ENCODE results near the gene CCDC71. TPM values are rescaled to one million over a fixed set of nuclear protein-coding genes. Genes with fewer than 3 reads are reported as not detected.

The CCDC71 gene
- total and polyA plus RNA-seq, 3 donors from 2014 or later: 27.6 to 55.0 (median 34.3) TPM

DNA sequence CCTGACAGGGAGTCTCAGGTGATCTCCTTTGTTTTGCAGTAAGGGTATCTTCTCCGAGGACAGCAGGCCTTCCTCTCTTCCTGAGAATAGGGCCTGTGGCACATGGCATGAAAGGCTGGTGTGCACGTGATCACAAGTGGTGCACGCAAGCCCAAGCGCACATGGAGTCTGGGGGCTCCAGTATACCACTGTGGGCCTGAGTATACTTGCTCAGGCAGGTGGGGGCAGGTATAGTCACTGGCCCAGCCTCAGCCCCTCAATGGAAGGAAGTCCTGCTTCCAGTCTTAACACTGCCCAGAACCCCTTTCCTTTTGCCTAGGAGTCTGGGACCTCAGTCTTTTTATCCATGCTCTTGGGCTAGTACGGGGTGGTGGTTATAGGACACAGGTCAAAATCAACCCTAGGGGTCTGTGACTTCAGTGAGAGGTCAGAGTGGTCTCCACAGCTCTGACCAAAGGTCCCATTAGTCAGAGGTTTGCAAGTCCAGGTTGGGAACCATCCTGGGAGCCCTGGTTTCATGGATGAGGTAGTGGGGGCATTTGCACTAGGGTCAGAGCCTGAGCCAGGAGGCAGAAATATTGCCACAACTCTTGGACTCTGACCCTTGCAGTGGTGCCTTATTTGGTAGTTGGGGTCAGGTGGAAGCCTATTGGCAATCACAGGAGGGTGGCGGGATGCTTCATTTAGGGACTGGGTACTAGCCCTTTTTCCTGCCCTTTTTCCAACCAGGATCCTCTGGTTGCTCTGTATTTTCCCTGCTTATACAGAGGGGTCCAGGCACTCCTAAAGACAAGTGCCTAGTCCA lies 823 bp upstream of the CCDC71 start:
- peaks cover 22% of the 10 kb centered on the region for H3K4me1 ChIP-seq
- 58 to 86% methylated on average over 2 to 6 of the region's 6 CpGs for WGBS, 2 donors
- no peak overlapping the region for H3K27ac ChIP-seq
- TF ChIP-seq POLR2A (IDR thresholded peaks at IDR 0.05): no peak
- TF ChIP-seq, protein P1, sequence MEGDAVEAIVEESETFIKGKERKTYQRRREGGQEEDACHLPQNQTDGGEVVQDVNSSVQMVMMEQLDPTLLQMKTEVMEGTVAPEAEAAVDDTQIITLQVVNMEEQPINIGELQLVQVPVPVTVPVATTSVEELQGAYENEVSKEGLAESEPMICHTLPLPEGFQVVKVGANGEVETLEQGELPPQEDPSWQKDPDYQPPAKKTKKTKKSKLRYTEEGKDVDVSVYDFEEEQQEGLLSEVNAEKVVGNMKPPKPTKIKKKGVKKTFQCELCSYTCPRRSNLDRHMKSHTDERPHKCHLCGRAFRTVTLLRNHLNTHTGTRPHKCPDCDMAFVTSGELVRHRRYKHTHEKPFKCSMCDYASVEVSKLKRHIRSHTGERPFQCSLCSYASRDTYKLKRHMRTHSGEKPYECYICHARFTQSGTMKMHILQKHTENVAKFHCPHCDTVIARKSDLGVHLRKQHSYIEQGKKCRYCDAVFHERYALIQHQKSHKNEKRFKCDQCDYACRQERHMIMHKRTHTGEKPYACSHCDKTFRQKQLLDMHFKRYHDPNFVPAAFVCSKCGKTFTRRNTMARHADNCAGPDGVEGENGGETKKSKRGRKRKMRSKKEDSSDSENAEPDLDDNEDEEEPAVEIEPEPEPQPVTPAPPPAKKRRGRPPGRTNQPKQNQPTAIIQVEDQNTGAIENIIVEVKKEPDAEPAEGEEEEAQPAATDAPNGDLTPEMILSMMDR (IDR thresholded peaks at IDR 0.05): no peak
- no peaks in the 10 kb centered on the region for H3K36me3 ChIP-seq (ENCODE audit: low read depth, missing control alignments)
- H3K9me3 ChIP-seq: no peaks in the 10 kb centered on the region
- no peak for DNase-seq
- intact Hi-C loops (cut with DNase I; ENCODE audit: low total_unique reads): no loop called here
- H3K27me3 ChIP-seq: no peaks in the 10 kb centered on the region
- no peak overlapping the region for H3K4me3 ChIP-seq

DNA sequence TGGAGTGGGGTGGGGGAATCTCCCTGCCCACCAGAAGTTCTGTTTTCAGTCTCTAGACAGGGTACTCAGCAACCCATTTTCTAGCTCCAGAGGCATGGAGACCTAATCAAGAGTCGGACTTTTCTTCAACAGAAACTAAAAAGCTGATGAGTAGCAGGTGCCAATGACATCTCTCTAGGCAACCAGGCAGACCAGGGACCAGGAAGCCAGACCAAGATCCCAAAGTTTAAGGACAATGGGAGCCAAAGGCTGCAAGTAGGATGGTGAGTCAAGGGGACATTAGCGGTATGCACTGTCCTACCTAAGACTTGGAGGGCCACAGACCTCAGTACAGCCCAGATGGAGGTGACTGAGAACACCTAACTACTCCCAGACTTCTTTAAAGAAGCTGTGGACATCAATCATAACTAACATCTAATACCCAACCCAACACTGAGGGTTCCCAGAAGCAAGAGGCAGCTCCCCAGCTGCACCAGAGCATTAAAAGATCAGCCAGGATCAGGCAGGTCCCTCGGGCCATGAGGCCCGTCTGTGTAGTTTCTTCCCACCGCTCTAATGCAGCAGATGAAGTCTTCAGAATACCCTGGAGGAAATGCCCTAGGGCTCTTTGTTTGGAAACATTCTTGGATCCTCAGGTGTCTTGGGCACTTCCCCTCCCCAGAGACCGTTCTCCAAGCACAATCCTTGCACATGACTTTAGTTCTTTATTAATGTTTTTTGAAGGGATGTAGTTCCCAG lies 979 bp downstream of the CCDC71 start:
- Histone ChIP-seq H3K4me3 (peak overlapping the region; percentile 91 to 94), H3K9me3 (no peaks in the 10 kb centered on the region), H3K4me1 (peaks cover 16% of the 10 kb centered on the region), H3K27me3 (no peaks in the 10 kb centered on the region), H3K36me3 (ENCODE audit: low read depth, missing control alignments) (no peaks in the 10 kb centered on the region), H3K27ac (peak overlapping the region; percentile 83 to 91)
- 20% methylated on average over 6 of the region's 6 CpGs for WGBS, 2 donors
- DNase-seq: no peak
- intact Hi-C loops (cut with DNase I; ENCODE audit: low total_unique reads): no loop called here
- TF ChIP-seq, protein P1 (IDR thresholded peaks at IDR 0.05): no peak
- TF ChIP-seq POLR2A (IDR thresholded peaks at IDR 0.05): no peak

- intact Hi-C loops (cut with DNase I; ENCODE audit: low total_unique reads): no loop called here
- H3K27me3 ChIP-seq: no peaks in the 10 kb centered on the region
- no peaks in the 10 kb centered on the region for H3K9me3 ChIP-seq
- H3K27ac ChIP-seq: no peak overlapping the region
- DNase-seq: no peak
- WGBS, 2 donors: 88 to 94% methylated on average over 6 to 8 of the region's 8 CpGs
- TF ChIP-seq, protein P1 (IDR thresholded peaks at IDR 0.05): no peak
- no peak for TF ChIP-seq POLR2A (IDR thresholded peaks at IDR 0.05)
- H3K4me1 ChIP-seq: peaks cover 16% of the 10 kb centered on the region
- no peak overlapping the region for H3K4me3 ChIP-seq
- H3K36me3 ChIP-seq (ENCODE audit: low read depth, missing control alignments): no peaks in the 10 kb centered on the region
Measured at GRCh38 chr3:49163609-49164008, 2.5 kb downstream of the CCDC71 start.

GRCh38 chr3:49162751-49163419 lies 3.2 kb downstream of the CCDC71 start:
- Histone ChIP-seq H3K9me3 (no peaks in the 10 kb centered on the region), H3K36me3 (ENCODE audit: low read depth, missing control alignments) (no peaks in the 10 kb centered on the region), H3K27me3 (no peaks in the 10 kb centered on the region), H3K27ac (no peak overlapping the region), H3K4me1 (peaks cover 16% of the 10 kb centered on the region), H3K4me3 (no peak overlapping the region)
- WGBS, 2 donors: 85 to 86% methylated on average over 15 to 21 of the region's 21 CpGs
- intact Hi-C loops (cut with DNase I; ENCODE audit: low total_unique reads): no loop called here
- no peak for DNase-seq
- TF ChIP-seq, protein P1 (IDR thresholded peaks at IDR 0.05): no peak
